DMS114 treated with DMSO at 0.1 percent for 48 hours (cell line): Measurements from ENCODE around the gene MAIP1.
A peak's percentile ranks its signal among the peaks of the same experiment; 100 is the strongest.

Experiments used
- DNase-seq: peaks from one replicate; lab custom pipeline; 2025; ENCODE audit not compliant: unreplicated experiment; lab: John Stamatoyannopoulos, UW

MAIP1 gene

GRCh38 chr2:199946836-199947235 lies 8.5 kb upstream of the MAIP1 start:
- DNase-seq, result no peak

DNA sequence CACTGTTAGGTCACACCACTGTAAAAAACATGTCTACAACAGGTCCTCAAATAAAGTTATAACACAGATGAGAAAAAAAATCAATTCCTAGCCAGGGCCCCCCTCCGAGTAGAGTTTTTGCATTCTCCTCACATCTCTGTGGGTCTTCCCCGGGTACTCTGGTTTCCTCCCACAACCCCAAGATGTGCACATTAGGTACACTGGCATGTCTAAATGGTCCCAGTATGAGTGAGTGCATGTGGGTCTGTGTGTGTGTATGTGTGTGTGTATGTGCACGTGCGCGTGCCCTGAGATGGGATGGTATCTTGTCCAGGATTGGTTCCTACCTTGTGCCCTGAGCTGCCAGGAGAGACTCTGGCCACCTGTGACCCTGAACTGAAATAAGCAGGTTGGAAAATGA lies 5.0 kb upstream of the MAIP1 start:
- DNase-seq, result no peak

DNA sequence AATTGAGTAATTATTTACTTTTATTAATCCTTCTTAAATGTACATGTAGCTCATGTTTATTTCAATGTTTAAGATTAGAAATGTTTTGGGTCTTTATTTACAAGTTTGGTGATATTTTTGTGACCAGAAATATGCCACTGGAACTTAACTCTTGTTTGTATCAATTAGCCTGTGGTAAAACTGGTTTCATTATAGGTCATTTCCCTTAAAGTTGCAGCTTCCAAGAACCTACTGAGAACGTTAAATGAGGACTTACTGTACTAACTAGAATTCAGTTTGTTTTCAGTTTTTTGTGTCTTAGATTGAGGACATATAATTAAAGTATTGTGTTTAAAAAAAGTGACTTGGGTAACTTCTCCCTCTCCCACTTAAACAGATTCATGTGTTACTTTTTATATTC lies 4.4 kb upstream of the MAIP1 start:
- DNase-seq, result no peak

GRCh38 chr2:199955007-199955338 lies 409 bp upstream of the MAIP1 start:
- no peak for DNase-seq

DNA sequence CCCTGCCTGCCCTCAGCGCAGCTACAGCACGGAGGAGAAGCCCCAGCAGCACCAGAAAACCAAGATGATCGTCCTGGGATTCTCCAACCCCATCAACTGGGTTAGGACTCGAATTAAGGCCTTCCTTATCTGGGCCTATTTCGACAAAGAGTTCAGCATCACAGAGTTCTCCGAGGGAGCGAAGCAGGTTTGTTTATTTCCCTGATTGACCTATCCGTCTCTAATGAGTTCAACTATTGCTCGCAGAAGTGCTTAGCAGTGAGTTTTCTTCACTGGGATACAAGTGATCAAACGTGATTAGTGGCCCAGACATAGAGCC lies 639 bp downstream of the MAIP1 start:
- DNase-seq, result no peak

GRCh38 chr2:199958014-199958413 lies 2.6 kb downstream of the MAIP1 start:
- no peak for DNase-seq

GRCh38 chr2:199962203-199962602 lies 6.8 kb downstream of the MAIP1 start:
- no peak for DNase-seq

- DNase-seq, result no peak
Measured at GRCh38 chr2:199966405-199966804, 11.0 kb downstream of the MAIP1 start.

GRCh38 chr2:199966976-199967375 lies 11.6 kb downstream of the MAIP1 start:
- no peak for DNase-seq

DNA sequence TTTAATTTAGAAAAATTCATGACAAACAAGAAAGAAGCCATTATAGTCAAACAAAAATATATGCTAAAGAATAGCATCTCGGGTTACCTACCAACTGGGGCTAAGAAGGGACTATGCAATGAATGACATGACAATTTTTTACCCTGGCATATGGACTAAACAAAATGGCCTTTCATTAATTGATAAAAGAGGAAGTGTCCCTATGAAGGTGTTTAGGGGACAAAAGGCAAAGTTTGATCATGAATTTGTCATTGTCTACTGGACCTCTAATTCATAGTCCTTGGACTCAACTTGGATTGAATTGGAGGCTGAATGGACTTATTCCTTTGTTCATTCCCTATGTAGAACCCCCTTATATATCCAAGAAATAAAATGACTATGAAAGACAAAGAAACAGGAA lies 12.7 kb downstream of the MAIP1 start:
- DNase-seq, result no peak

- DNase-seq, result no peak
Measured at GRCh38 chr2:199972088-199972626, 16.8 kb downstream of the MAIP1 start.

DNA sequence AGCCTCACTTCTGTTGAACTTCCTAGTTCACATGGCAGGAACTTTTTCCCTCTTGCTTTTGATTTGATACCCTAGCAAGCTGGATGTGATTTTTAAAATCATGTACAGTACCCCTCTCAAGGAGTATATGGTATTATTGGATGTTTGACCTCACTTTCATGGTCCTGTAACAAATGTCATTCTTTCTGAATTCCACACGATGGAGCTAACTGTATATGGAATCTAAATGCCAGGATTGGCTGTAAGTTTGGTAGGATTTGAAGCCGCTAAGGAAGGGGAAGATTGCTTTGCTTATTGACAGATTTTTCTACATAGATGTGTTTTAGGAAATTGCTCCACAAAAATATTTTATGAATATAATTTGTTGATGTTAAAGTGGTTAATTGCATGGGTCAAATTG lies 18.3 kb downstream of the MAIP1 start:
- peak; percentile 63 for DNase-seq

DNA sequence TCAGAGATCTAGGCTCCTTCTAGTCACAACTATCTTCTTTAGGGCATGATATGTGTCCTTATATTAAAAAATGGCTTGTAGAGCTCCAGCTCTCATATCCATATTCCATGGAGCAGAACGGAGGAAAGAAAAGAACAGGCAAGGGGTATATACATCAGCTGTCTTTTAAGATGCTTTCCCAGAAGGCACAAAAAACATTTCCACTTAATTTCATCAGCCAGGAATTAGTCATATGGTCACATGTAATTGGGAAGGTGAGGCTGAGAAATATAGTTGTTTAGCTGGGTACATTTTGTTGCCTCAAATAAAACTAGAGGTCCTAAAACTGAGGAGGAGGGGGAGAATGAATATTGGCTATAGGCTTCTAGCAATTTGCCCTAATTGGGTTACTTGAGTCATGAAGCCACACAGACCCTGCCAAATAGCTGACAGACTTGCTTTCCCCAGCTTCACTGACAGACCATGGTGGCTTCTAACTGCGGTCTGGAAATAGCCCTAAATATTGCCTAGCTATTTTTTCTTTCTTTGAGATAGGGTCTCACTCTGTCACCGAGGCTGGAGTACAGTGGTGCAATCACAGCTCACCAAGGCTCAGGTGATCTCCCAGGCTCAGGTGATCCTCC lies 20.0 kb downstream of the MAIP1 start:
- no peak for DNase-seq

GRCh38 chr2:199977984-199978415 lies 22.6 kb downstream of the MAIP1 start:
- DNase-seq, result no peak

GRCh38 chr2:199979398-199979797 lies 24.0 kb downstream of the MAIP1 start:
- no peak for DNase-seq

GRCh38 chr2:199979832-199980628 lies 24.6 kb downstream of the MAIP1 start:
- peak; percentile 34 for DNase-seq

GRCh38 chr2:199982126-199982843 lies 26.9 kb downstream of the MAIP1 start:
- no peak for DNase-seq

DNA sequence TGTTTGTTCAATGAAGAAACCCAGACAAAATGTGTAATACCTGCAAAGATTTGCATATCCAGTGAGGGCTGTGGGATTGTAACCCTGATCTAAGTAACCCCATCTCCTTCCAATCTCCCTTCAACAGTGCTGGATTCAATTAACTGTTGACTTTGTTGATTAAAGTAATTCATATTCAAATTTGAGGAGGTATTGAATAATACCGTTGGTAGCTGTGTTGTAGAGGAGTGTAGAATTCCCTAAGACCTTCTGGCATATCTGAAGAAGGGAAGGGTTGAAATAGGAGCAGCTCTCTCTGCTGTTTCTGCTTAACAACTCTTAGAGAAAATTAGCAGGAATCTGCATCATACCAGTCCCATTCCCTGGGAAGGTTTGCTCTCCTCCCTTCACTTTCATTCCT lies 28.2 kb downstream of the MAIP1 start:
- DNase-seq, result no peak

GRCh38 chr2:199984159-199984558 lies 28.8 kb downstream of the MAIP1 start:
- DNase-seq, result no peak

GRCh38 chr2:199984755-199985154 lies 29.4 kb downstream of the MAIP1 start:
- no peak for DNase-seq

DNA sequence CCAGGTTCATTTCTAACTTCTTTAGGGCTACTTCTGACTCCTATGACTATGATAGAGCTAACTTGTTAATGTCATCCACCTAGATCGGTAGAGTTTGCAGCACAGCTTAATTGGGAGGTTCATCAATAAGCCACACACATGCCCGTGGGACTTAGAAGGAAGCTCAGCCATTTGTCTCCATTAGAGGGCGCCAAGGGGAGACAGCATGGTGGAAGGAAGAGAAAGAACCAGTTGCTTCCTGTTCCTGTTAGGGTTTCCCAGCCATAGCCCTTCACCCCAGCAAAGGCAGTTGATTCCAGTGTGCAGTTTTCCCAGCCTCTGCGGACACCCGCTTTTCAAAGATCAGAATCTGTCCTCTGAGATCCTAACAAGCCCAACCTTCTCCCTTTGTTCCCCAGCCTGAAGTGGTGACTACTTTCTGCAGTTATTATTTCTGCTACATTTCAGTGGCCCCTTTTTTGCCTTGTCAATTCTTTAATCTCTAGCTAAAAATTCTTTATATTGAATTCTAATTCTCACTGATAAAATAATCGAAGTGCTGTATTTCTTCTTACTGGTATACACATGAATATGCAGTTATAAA lies 30.3 kb downstream of the MAIP1 start:
- peak; percentile 21 for DNase-seq

GRCh38 chr2:199987586-199987985 lies 32.2 kb downstream of the MAIP1 start:
- no peak for DNase-seq
